Naive B cell (primary cell): ENCODE results near the gene BICD2. TPM values are rescaled to one million over a fixed set of nuclear protein-coding genes. Genes with fewer than 3 reads are reported as not detected.

Source experiments
- ATAC-seq, 2 donors: fragments of 150-1000 bp; cut with Tn5 transposase; 2 replicates each; pipeline ENCODE4 v1.10.0; 2021; ENCODE audit warnings: low read depth in 2 of 2, mild to moderate bottlenecking in 2 of 2, moderate library complexity in 2 of 2
- DNase-seq: peaks from one replicate; pipeline ENCODE4 v3.0.0; 2022
- H3K27ac Mint-ChIP-seq, 6 donors: one replicate each; pipeline ENCODE4 v1.8.0; 2020 to 2022; ENCODE audit warnings: mild to moderate bottlenecking in 6 of 6, mixed read lengths in 6 of 6, moderate library complexity in 5 of 6, inconsistent platforms in 2 of 6
- H3K27me3 Mint-ChIP-seq, 3 donors: one replicate each; pipeline ENCODE4 v1.8.0; 2021 to 2022; ENCODE audit warnings: mixed read lengths in 3 of 3, mild to moderate bottlenecking in 1 of 3
- H3K36me3 Mint-ChIP-seq, 2 donors: one replicate each; pipeline ENCODE4 v1.8.0; 2020 to 2022; ENCODE audit warnings: mixed read lengths in 2 of 2, inconsistent platforms in 1 of 2, mild to moderate bottlenecking in 1 of 2
- H3K4me1 Mint-ChIP-seq, 3 donors: one replicate each; pipeline ENCODE4 v1.8.0; 2020 to 2022; ENCODE audit warnings: mixed read lengths in 3 of 3, inconsistent platforms in 1 of 3, mild to moderate bottlenecking in 1 of 3, moderate library complexity in 1 of 3
- H3K4me3 Mint-ChIP-seq, 8 donors: one replicate each; pipeline ENCODE4 v1.8.0; 2020 to 2022; ENCODE audit warnings: mild to moderate bottlenecking in 8 of 8, mixed read lengths in 8 of 8, moderate library complexity in 8 of 8, inconsistent platforms in 2 of 8
- H3K9me3 Mint-ChIP-seq, 7 donors: one replicate each; pipeline ENCODE4 v1.8.0; 2020 to 2022; ENCODE audit warnings: mixed read lengths in 7 of 7, mild to moderate bottlenecking in 5 of 7, inconsistent platforms in 2 of 7, moderate library complexity in 1 of 7
- polyA plus RNA-seq, 6 donors: library from polyadenylated mRNA; unstranded; fragments of 300-500 nt; fragmentation: Illumina TruSeq; gene quantifications; one replicate each; pipeline ENCODE4 v1.2.3, GENCODE V29; 2021; ENCODE audit warnings: low read depth in 6 of 6

BICD2 gene
- polyA plus RNA-seq, 6 donors from 2014 or later = 4.3 to 41.8 (median 29.6) TPM

DNA sequence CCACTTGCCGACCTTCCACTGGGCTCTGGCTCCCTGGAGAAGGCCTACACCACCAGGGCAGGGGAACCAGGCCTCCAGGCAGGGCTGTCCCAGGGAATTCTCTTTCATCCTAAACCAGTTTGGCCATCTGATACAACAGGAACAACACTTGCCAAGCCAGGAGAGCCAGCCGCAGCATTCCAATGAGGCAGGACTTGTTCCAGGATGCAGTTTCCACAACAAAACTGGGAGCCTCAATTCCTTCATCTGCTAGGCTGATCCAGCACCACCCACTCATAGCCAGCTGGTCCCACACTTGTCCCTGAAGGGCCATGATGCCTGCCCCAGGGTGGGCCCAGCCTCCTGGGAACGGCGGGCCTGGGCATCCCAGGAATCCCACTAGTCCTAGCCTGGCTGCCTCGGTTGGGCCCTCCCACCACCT is 26.0 kb downstream of the BICD2 start:
- H3K36me3 Mint-ChIP-seq = no peaks in the 10 kb centered on the region
- ATAC-seq (no peak), DNase-seq (no peak)
- H3K4me3 Mint-ChIP-seq = peak overlapping the region in 2 of 8 donors; percentile 49 to 85
- H3K27me3 Mint-ChIP-seq = no peaks in the 10 kb centered on the region
- peak overlapping the region in 4 of 6 donors; percentile 64 to 87 (median 82) for H3K27ac Mint-ChIP-seq
- no peaks in the 10 kb centered on the region for H3K9me3 Mint-ChIP-seq
- H3K4me1 Mint-ChIP-seq = peaks cover 71 to 96% (median 89%) of the 10 kb centered on the region in 3 donors

DNA sequence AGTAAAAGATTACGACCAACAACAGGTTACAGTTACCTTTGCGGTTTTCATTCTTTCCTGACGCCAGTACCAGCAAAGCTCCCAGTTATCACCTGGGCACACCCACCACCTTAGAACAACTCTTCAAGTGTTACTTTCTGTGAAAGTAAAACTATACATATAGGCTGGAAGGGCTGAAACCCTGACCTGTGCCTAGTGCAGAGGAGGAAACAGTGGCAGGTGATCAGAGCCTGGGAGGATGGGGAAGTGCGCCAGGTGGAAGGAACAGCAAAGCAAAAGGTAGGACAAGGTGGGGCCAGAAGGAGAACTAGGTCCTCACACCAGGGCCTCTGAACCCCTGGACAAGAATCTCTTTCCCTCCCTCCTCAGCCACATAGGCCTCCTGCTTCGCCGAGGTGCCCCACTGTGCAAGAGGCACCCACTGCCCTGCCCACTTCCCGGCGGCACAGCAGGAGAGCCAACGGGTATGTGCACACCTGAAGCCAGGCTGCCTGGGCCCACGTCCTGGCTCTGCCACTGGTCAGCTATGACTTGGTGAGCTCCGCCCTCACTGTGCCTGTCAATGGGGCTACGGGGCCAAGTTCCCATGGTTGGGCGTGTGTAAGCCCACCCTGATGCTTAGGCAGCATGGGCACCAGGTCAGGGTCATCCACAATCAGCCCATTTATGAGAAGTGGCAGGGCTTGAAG is 26.9 kb downstream of the BICD2 start:
- Mint-ChIP-seq H3K27ac (peak overlapping the region; percentile 64 to 90 (median 87)), H3K4me1 (peaks cover 67 to 96% (median 86%) of the 10 kb centered on the region in 3 donors), H3K4me3 (peak overlapping the region in 4 of 8 donors; percentile 31 to 85 (median 64)), H3K36me3 (no peaks in the 10 kb centered on the region), H3K9me3 (no peaks in the 10 kb centered on the region), H3K27me3 (no peaks in the 10 kb centered on the region)
- no peak for ATAC-seq
- no peak for DNase-seq

DNA sequence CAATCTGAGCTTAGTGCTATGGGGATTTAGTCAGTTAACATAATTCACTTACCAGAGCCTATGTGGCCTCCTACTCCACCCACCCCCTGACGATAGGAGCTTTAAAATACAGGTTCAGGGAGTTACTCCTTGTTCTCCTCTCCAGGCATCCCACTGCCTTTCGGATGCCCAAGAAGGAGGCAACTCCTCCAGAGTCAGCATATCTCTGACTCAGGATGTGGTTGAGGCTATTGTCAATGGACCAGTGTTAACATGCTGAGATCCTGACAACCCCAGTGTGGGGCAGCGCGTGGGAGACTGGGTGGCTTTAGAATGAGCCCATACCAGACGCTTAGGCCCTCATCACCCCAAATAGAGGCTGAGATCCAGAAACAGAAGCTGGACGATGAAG is 27.4 kb downstream of the BICD2 start:
- Mint-ChIP-seq H3K4me3 (peak overlapping the region in 3 of 8 donors; percentile 31 to 85 (median 49)), H3K36me3 (no peaks in the 10 kb centered on the region), H3K9me3 (no peaks in the 10 kb centered on the region), H3K27ac (peak overlapping the region in 5 of 6 donors; percentile 24 to 90 (median 84)), H3K4me1 (peaks cover 63 to 93% (median 85%) of the 10 kb centered on the region in 3 donors), H3K27me3 (no peaks in the 10 kb centered on the region)
- ATAC-seq = no peak
- no peak for DNase-seq

DNA sequence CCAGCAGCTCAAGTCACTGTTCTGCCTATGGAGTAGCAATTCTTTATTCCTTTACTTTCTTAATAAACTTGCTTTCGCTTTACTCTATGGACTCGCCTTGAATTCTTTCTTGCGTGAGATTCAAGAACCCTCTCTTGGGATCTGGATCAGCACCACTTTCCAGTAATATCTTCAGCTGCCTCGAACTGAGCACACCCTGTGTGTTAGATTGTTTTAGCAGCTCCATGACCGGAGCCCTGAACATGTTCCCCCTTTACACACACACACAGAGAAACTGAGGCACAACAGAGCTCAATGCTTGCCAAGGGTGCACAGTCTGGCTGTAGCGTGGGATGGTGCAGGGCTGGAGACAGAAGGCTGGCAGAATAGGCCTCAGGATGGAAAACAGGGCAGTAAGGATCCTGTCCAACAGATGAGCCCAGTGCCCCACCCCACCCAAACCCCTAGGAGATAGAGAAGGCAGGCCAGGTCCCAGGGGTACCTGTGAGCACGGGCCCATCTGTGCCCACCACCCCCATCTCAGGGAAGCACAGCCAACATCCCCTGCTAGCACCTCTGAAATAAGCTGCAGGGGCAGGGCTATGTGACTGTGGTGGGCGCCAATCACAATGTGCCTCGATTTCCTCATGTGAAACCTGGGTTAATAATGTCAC is 27.9 kb downstream of the BICD2 start:
- no peaks in the 10 kb centered on the region for H3K9me3 Mint-ChIP-seq
- H3K36me3 Mint-ChIP-seq = no peaks in the 10 kb centered on the region
- H3K4me1 Mint-ChIP-seq = peaks cover 67 to 96% (median 89%) of the 10 kb centered on the region in 3 donors
- no peak for ATAC-seq
- DNase-seq = no peak
- H3K4me3 Mint-ChIP-seq = peak overlapping the region in 1 of 8 donors; percentile 85
- H3K27me3 Mint-ChIP-seq = no peaks in the 10 kb centered on the region
- peak overlapping the region in 3 of 6 donors; percentile 87 to 91 (median 87) for H3K27ac Mint-ChIP-seq

- H3K27me3 Mint-ChIP-seq = no peaks in the 10 kb centered on the region
- no peaks in the 10 kb centered on the region for H3K9me3 Mint-ChIP-seq
- H3K36me3 Mint-ChIP-seq = no peaks in the 10 kb centered on the region
- DNase-seq (no peak), ATAC-seq (no peak)
- peak overlapping the region in 4 of 8 donors; percentile 20 to 89 (median 50) for H3K4me3 Mint-ChIP-seq
- peaks cover 68 to 96% (median 89%) of the 10 kb centered on the region in 3 donors for H3K4me1 Mint-ChIP-seq
- peak overlapping the region in 5 of 6 donors; percentile 87 to 97 (median 91) for H3K27ac Mint-ChIP-seq
Measured at GRCh38 chr9:92735636-92736562, 28.7 kb downstream of the BICD2 start.

DNA sequence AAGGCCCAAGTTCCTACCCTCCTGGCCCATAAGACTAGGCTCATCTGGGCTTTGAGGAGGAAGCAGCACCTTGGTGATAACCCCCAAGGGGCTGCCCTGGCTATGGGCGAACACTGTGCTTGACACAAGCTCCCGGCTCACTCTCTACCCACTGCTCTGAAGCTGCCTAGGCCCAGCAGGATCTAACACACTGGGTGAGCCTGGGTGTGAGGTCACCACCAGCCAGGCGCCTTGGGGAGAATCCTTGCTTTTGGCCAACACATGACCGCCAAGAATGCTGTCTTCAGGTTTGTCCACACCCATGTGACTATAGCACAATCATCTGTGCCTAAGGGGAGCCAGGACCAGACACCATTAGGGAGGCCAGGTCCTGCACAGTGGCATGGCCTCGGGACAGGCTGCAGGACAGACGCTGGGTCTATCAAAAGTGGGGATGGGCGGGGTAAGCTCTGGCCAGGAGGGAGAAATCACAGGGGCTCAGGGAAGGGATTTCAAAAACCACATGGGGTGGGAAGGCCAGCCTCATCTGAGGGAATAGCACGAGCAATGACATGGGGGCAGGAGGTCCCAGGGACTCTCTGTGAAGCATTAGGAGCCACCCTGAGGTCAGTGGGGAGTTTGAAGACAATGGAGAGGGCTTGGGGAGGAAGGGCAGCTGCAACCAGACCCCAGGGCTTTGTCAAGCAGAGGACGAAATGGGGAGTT is 29.6 kb downstream of the BICD2 start:
- Mint-ChIP-seq H3K9me3 (no peaks in the 10 kb centered on the region), H3K4me3 (peak overlapping the region in 7 of 8 donors; percentile 24 to 89 (median 43)), H3K27ac (peak overlapping the region in 5 of 6 donors; percentile 7 to 97 (median 87))

GRCh38 chr9:92730897-92731296 is 33.7 kb downstream of the BICD2 start:
- Mint-ChIP-seq H3K9me3 (no peaks in the 10 kb centered on the region), H3K4me1 (peaks cover 69 to 97% (median 89%) of the 10 kb centered on the region in 3 donors), H3K27ac (peak overlapping the region in 4 of 6 donors; percentile 81 to 98 (median 88)), H3K4me3 (peak overlapping the region in 3 of 8 donors; percentile 94 to 100 (median 98)), H3K36me3 (peaks cover 0 to 4% of the 10 kb centered on the region in 2 donors), H3K27me3 (no peaks in the 10 kb centered on the region)
- ATAC-seq (no peak), DNase-seq (no peak)

More for the DNA sequence above, 29.6 kb downstream of the BICD2 start:
- peak; percentile 91 to 92 for ATAC-seq
- Mint-ChIP-seq H3K27me3 (no peaks in the 10 kb centered on the region), H3K4me1 (peaks cover 68 to 96% (median 89%) of the 10 kb centered on the region in 3 donors), H3K36me3 (no peaks in the 10 kb centered on the region)
- DNase-seq = peak; percentile 23

DNA sequence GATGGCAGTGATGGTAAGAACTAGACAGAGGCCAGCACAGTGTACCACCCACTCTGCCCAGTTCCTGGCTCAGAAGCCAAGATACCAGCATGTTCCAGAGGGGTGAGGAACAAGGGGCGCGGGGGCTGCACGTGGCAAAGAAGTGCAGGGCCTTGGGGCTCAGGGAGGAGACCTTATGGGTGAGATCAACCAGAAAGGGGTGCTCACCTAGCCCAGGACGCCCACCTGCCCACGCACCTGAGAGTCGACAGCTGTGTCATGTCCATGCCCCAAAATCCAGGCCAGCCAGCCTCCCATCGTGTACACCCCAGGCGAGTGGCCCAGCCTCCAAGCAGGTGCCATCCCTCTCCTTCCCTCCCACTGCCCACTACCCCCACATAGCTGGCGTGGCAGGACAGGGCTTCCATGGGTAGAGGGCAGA is 34.9 kb downstream of the BICD2 start:
- Mint-ChIP-seq H3K9me3 (no peaks in the 10 kb centered on the region), H3K27ac (peak overlapping the region; percentile 90 to 98 (median 94)), H3K36me3 (peaks cover 0 to 4% of the 10 kb centered on the region in 2 donors)

GRCh38 chr9:92728831-92729734 is 35.5 kb downstream of the BICD2 start:
- DNase-seq (peak; percentile 76), ATAC-seq (peak; percentile 95 to 96)
- peak overlapping the region; percentile 86 to 98 (median 94) for H3K27ac Mint-ChIP-seq
- H3K27me3 Mint-ChIP-seq = no peaks in the 10 kb centered on the region
- peak overlapping the region; percentile 88 to 100 (median 92) for H3K4me3 Mint-ChIP-seq
- H3K9me3 Mint-ChIP-seq = no peaks in the 10 kb centered on the region
- H3K4me1 Mint-ChIP-seq = peaks cover 66 to 95% (median 91%) of the 10 kb centered on the region in 3 donors
- H3K36me3 Mint-ChIP-seq = peaks cover 0 to 4% of the 10 kb centered on the region in 2 donors

More for the DNA sequence above, 34.9 kb downstream of the BICD2 start:
- Mint-ChIP-seq H3K4me1 (peaks cover 66 to 97% (median 89%) of the 10 kb centered on the region in 3 donors), H3K4me3 (peak overlapping the region; percentile 88 to 100 (median 92)), H3K27me3 (no peaks in the 10 kb centered on the region)
- DNase-seq = no peak
- no peak for ATAC-seq

GRCh38 chr9:92727716-92728700 is 36.6 kb downstream of the BICD2 start:
- no peaks in the 10 kb centered on the region for H3K27me3 Mint-ChIP-seq
- H3K9me3 Mint-ChIP-seq = no peaks in the 10 kb centered on the region
- H3K27ac Mint-ChIP-seq = peak overlapping the region; percentile 79 to 98 (median 88)
- DNase-seq (no peak), ATAC-seq (no peak)
- peak overlapping the region; percentile 88 to 100 (median 92) for H3K4me3 Mint-ChIP-seq
- peaks cover 73 to 95% (median 92%) of the 10 kb centered on the region in 3 donors for H3K4me1 Mint-ChIP-seq
- peaks cover 0 to 4% of the 10 kb centered on the region in 2 donors for H3K36me3 Mint-ChIP-seq
